ENCODE measurements around the gene LAMP1. TPM values are rescaled to one million over a fixed set of nuclear protein-coding genes. Genes with fewer than 3 reads are reported as not detected.

Gene LAMP1
- total and polyA plus RNA-seq, 2 of the 4 experiments (the other 2 are of a cell fraction): 60.6 to 229 TPM

DNA sequence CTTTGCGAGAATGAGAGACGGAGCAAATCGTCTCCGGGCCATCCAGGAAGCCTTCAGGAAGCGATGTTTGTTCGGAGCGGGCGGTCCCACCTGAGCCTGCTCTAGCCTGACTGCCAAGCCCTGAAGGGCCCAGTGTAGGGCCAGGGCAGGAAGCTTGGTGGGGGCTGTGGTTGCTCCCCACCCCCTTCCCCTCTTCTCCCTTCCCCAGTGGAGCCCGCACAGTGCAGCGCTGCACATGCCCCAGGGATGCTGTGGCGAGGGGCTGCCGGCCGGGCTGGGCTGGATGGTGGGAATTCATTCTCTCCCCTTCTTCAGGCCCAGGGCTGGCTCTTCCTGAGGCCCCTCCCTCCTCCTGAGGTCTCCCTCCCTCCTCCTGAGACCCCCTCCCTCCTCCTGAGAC is 74.0 kb downstream of the LAMP1 start:
- H2BK20ac ChIP-seq (ENCODE audit: low read depth, low read length): no peak overlapping the region
- no peak overlapping the region for H2AK9ac ChIP-seq (replicated peaks; ENCODE audit: low read depth, low read length, poor library complexity)
- no peak overlapping the region for H3K4me2 ChIP-seq (ENCODE audit: low read depth, low read length)
- no peak overlapping the region for H3K9ac ChIP-seq (ENCODE audit: low read depth, low read length)
- POLR2A ChIA-PET (ENCODE audit: unreplicated experiment): no interaction called here
- no peaks in the 10 kb centered on the region for H3K9me1 ChIP-seq (ENCODE audit: insufficient read depth, low read length)
- ATAC-seq (ENCODE audit: low read depth): no peak
- H2BK5ac ChIP-seq (ENCODE audit: low read depth, low read length, poor library complexity, severe bottlenecking): no peak overlapping the region
- H3K79me1 ChIP-seq (ENCODE audit: low read depth in 1 of 2, low read length in 2 of 2): no peaks in the 10 kb centered on the region
- H3K4me3 ChIP-seq (ENCODE audit: insufficient read depth, low read depth, low read length): no peak overlapping the region
- no peak overlapping the region for H4K5ac ChIP-seq (ENCODE audit: low read depth, low read length)
- CTCF ChIA-PET: no interaction called here
- in situ Hi-C loops (cut with MboI; ENCODE audit: low sequenced_read_pairs) (no loop called here), intact Hi-C loops (cut with micrococcal nuclease) (no loop called here), dilution Hi-C loops (cut with HindIII; ENCODE audit: low sequenced_read_pairs, unreplicated experiment) (no loop called here)
- H3K27ac ChIP-seq (ENCODE audit: insufficient read depth, low read length): no peak overlapping the region
- no peak overlapping the region for H3K18ac ChIP-seq (ENCODE audit: low read depth, low read length)
- H3K14ac ChIP-seq (replicated peaks; ENCODE audit: low read depth, low read length): no peak overlapping the region
- no peak overlapping the region for H4K8ac ChIP-seq (ENCODE audit: low read depth in 2 of 2, low read length in 2 of 2)
- no peaks in the 10 kb centered on the region for H4K20me1 ChIP-seq (ENCODE audit: insufficient read depth, low read length)
- no peaks in the 10 kb centered on the region for H3K4me1 ChIP-seq (ENCODE audit: control insufficient read depth, insufficient read depth, low read length)
- no peak overlapping the region for H2AFZ ChIP-seq (replicated peaks; ENCODE audit: low read length, poor library complexity)
- no peak overlapping the region for H3K23ac ChIP-seq (ENCODE audit: low read depth, low read length)
- no peak overlapping the region for H2BK120ac ChIP-seq (ENCODE audit: low read depth, low read length)
- WGBS, 2 experiments (ENCODE audit: extremely low coverage in 2 of 2, insufficient read length in 1 of 2): no CpG with 5 or more reads among the region's 13 CpGs
- no peak for DNase-seq
- no peak overlapping the region for H3K56ac ChIP-seq (ENCODE audit: extremely low read depth, insufficient read depth, low read length)
- TF ChIP-seq MAFK (IDR thresholded peaks at IDR 0.05; ENCODE audit: low read depth, low read length) (no peak), MAZ (IDR thresholded peaks at IDR 0.05; ENCODE audit: borderline replicate concordance, low read depth, low read length) (no peak), SMC3 (IDR thresholded peaks at IDR 0.05; ENCODE audit: low read depth, low read length) (no peak), CHD1 (IDR thresholded peaks at IDR 0.05; ENCODE audit: low read depth, low read length) (no peak), POLR2A (IDR thresholded peaks at IDR 0.05; ENCODE audit: low read depth, low read length) (no peak), RAD21 (IDR thresholded peaks at IDR 0.05; ENCODE audit: low read length) (no peak), MXI1 (IDR thresholded peaks at IDR 0.05; ENCODE audit: borderline replicate concordance, low read depth, low read length) (no peak), CEBPB (IDR thresholded peaks at IDR 0.05; ENCODE audit: low read depth, low read length) (no peak), NFE2L2 (IDR thresholded peaks at IDR 0.05; ENCODE audit: low read depth, low read length) (no peak), BHLHE40 (IDR thresholded peaks at IDR 0.05; ENCODE audit: low read depth, low read length) (no peak), RCOR1 (IDR thresholded peaks at IDR 0.05; ENCODE audit: insufficient replicate concordance, low read length) (no peak), CTCF (conservative IDR thresholded peaks at IDR 0.05; ENCODE audit: low read depth, low read length) (no peak), RFX5 (IDR thresholded peaks at IDR 0.05; ENCODE audit: low read depth, low read length) (no peak), ELK1 (IDR thresholded peaks at IDR 0.05; ENCODE audit: borderline replicate concordance, low read depth, low read length) (no peak)
- TF ChIP-seq, protein P1, sequence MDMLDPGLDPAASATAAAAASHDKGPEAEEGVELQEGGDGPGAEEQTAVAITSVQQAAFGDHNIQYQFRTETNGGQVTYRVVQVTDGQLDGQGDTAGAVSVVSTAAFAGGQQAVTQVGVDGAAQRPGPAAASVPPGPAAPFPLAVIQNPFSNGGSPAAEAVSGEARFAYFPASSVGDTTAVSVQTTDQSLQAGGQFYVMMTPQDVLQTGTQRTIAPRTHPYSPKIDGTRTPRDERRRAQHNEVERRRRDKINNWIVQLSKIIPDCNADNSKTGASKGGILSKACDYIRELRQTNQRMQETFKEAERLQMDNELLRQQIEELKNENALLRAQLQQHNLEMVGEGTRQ (IDR thresholded peaks at IDR 0.05; ENCODE audit: low read depth, low read length): no peak
- H2AK5ac ChIP-seq (ENCODE audit: low read depth, low read length): no peak overlapping the region
- no peaks in the 10 kb centered on the region for H3K36me3 ChIP-seq (ENCODE audit: control insufficient read depth, insufficient read depth, low read length)
- no TSS peak for BruUV-seq (replicated peaks)
- no peak overlapping the region for H3K4ac ChIP-seq (ENCODE audit: low read depth, low read length)
- no peaks in the 10 kb centered on the region for H3K9me3 ChIP-seq (ENCODE audit: control insufficient read depth, insufficient read depth, low read length)
- H2BK15ac ChIP-seq (ENCODE audit: low read depth, low read length): no peak overlapping the region
- peaks cover 15% of the 10 kb centered on the region; the same call in 1 of the 2 replicates for H3K27me3 ChIP-seq (ENCODE audit: control insufficient read depth, insufficient read depth, low read length)
- no peak overlapping the region for H4K91ac ChIP-seq (ENCODE audit: insufficient read depth, low read depth, low read length)
